ENCODE results near the gene PARP1. TPM values are rescaled to one million over a fixed set of nuclear protein-coding genes. Genes with fewer than 3 reads are reported as not detected.

The PARP1 gene
- total RNA-seq, 1 donor from 2014 or later, result 237 TPM

DNA sequence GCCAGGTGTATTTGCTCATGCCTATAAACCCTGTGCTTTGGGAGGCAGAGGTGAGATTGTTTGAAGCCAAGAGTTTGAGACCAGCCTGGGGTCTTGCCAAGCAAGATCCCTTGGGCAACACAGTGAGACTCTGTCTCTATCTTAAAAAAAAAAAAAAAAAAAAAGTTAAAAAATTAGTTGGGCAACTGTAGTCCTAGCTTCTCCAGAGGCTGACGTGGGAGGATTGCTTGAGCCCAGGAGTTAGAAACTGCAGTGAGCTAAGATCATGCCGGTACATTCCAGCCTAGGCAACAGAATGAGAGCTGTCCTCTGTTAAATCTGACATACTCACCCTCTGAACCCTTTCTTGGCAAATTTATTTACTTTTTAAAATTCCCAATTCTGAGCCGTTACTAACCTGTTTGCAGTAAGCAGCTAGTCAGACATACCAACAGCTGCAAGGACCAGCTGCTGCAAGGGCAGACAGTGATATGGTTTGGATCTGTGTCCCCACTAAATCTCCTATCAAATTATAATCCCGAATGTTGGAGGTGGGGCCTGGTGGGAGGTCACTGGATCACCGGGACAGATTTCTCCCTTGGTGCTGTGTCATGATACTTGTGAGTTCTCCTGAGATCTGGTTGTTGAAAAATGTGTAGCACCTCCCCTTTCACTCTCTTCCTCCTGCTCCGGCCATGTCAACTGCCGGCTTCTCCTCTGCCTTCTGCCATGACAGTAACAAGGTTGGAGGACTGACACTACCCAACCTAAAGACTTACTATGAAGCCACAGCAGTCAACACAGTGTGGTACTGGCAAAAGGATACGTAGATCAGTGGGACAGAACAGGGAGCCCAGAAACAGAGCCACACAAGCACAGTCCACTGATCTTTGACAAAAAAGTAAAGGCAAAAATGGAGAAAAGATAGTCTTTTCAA lies 10.6 kb downstream of the PARP1 start:
- Histone ChIP-seq H4K20me1 (ENCODE audit: low read depth) (peaks cover 74% of the 10 kb centered on the region), H3K27ac (no peak overlapping the region)
- no peak overlapping the region for H3K27ac Mint-ChIP-seq

GRCh38 chr1:226395753-226396152 lies 12.1 kb downstream of the PARP1 start:
- Histone ChIP-seq H3K9me3 (ENCODE audit: low read depth) (no peaks in the 10 kb centered on the region), H3K9ac (no peak overlapping the region), H3K27me3 (no peaks in the 10 kb centered on the region), H3K4me1 (peaks cover 14% of the 10 kb centered on the region), H3K27ac (no peak overlapping the region), H3F3A (ENCODE audit: low read depth) (no peaks in the 10 kb centered on the region), H3K4me3 (no peak overlapping the region), H3K4me2 (no peak overlapping the region), H3K36me3 (peaks cover 13% of the 10 kb centered on the region), H2AFZ (replicated peaks) (no peak overlapping the region), H3K79me2 (ENCODE audit: low read depth) (peaks cover 88% of the 10 kb centered on the region), H4K20me1 (ENCODE audit: low read depth) (peaks cover 67% of the 10 kb centered on the region)
- no peak overlapping the region for H3K27ac Mint-ChIP-seq
- no peak for TF ChIP-seq EZH2 (IDR thresholded peaks at IDR 0.05)
- no peak for TF ChIP-seq CTCF (IDR thresholded peaks at IDR 0.05)
- TF ChIP-seq EZH2phosphoT487 (IDR thresholded peaks at IDR 0.05), result no peak
- no peak overlapping the region for H3K4me3 Mint-ChIP-seq
- no peaks in the 10 kb centered on the region for H3K4me1 Mint-ChIP-seq
- H3K36me3 Mint-ChIP-seq, result peaks cover 48% of the 10 kb centered on the region
- no peak for DNase-seq (ENCODE audit: low spot score)
- H3K27me3 Mint-ChIP-seq (ENCODE audit: insufficient read depth, low read depth), result no peaks in the 10 kb centered on the region
- no peaks in the 10 kb centered on the region for H3K9me3 Mint-ChIP-seq

More for the DNA sequence above, 10.6 kb downstream of the PARP1 start:
- Mint-ChIP-seq H3K4me1 (peaks cover 3% of the 10 kb centered on the region), H3K4me3 (no peak overlapping the region), H3K27me3 (ENCODE audit: insufficient read depth, low read depth) (peaks cover 2% of the 10 kb centered on the region), H3K9me3 (no peaks in the 10 kb centered on the region), H3K36me3 (peaks cover 56% of the 10 kb centered on the region)
- Histone ChIP-seq H3K4me1 (peaks cover 15% of the 10 kb centered on the region), H3K4me2 (no peak overlapping the region), H3F3A (ENCODE audit: low read depth) (no peaks in the 10 kb centered on the region), H3K79me2 (ENCODE audit: low read depth) (peaks cover 97% of the 10 kb centered on the region), H3K9ac (no peak overlapping the region), H2AFZ (replicated peaks) (no peak overlapping the region), H3K4me3 (no peak overlapping the region), H3K9me3 (ENCODE audit: low read depth) (no peaks in the 10 kb centered on the region), H3K27me3 (no peaks in the 10 kb centered on the region), H3K36me3 (peaks cover 13% of the 10 kb centered on the region)
- no peak for DNase-seq (ENCODE audit: low spot score)
- TF ChIP-seq EZH2 (IDR thresholded peaks at IDR 0.05), result no peak
- TF ChIP-seq CTCF (IDR thresholded peaks at IDR 0.05), result no peak
- TF ChIP-seq EZH2phosphoT487 (IDR thresholded peaks at IDR 0.05), result no peak

GRCh38 chr1:226394462-226394861 lies 13.4 kb downstream of the PARP1 start:
- Histone ChIP-seq H3K4me2 (no peak overlapping the region), H3K27me3 (no peaks in the 10 kb centered on the region), H2AFZ (replicated peaks) (no peak overlapping the region), H3K4me1 (peaks cover 14% of the 10 kb centered on the region), H3K79me2 (ENCODE audit: low read depth) (peaks cover 75% of the 10 kb centered on the region), H3K9me3 (ENCODE audit: low read depth) (no peaks in the 10 kb centered on the region), H4K20me1 (ENCODE audit: low read depth) (peaks cover 55% of the 10 kb centered on the region), H3K36me3 (peaks cover 13% of the 10 kb centered on the region), H3K4me3 (no peak overlapping the region), H3F3A (ENCODE audit: low read depth) (no peaks in the 10 kb centered on the region), H3K9ac (no peak overlapping the region), H3K27ac (no peak overlapping the region)
- no peak for DNase-seq (ENCODE audit: low spot score)
- no peak overlapping the region for H3K27ac Mint-ChIP-seq
- no peak overlapping the region for H3K4me3 Mint-ChIP-seq
- H3K4me1 Mint-ChIP-seq, result no peaks in the 10 kb centered on the region
- no peaks in the 10 kb centered on the region for H3K27me3 Mint-ChIP-seq (ENCODE audit: insufficient read depth, low read depth)
- no peaks in the 10 kb centered on the region for H3K9me3 Mint-ChIP-seq
- H3K36me3 Mint-ChIP-seq, result peaks cover 40% of the 10 kb centered on the region
- TF ChIP-seq EZH2 (IDR thresholded peaks at IDR 0.05) (no peak), CTCF (IDR thresholded peaks at IDR 0.05) (no peak), EZH2phosphoT487 (IDR thresholded peaks at IDR 0.05) (no peak)

Measured in neural progenitor cell (in vitro differentiated cells).